ENCODE measurements around the gene ADGRG7. TPM values are rescaled to one million over a fixed set of nuclear protein-coding genes. Genes with fewer than 3 reads are reported as not detected.

Gene ADGRG7
- total RNA-seq, 3 donors from 2014 or later = not detected

GRCh38 chr3:100720426-100720825, 111.0 kb downstream of the ADGRG7 start:
- no peak for TF ChIP-seq POLR2AphosphoS5 (IDR thresholded peaks at IDR 0.05)
- TF ChIP-seq POLR2A (IDR thresholded peaks at IDR 0.05) = no peak
- TF ChIP-seq CTCF (IDR thresholded peaks at IDR 0.05) = no peak
- intact Hi-C loops (cut with DNase I; ENCODE audit: low total_unique reads) = no loop called here
- no peak for DNase-seq (ENCODE audit: low spot score in 2 of 2)
- no peaks in the 10 kb centered on the region for H3K27me3 ChIP-seq
- H3K4me1 ChIP-seq = peaks cover 0 to 7% of the 10 kb centered on the region in 2 donors
- no peaks in the 10 kb centered on the region for H3K36me3 ChIP-seq
- H3K9me3 ChIP-seq = no peaks in the 10 kb centered on the region
- H3K4me3 ChIP-seq = no peak overlapping the region
- no peak overlapping the region for H3K27ac ChIP-seq

GRCh38 chr3:100725935-100726513, 116.6 kb downstream of the ADGRG7 start:
- no peaks in the 10 kb centered on the region for H3K27me3 ChIP-seq
- no peaks in the 10 kb centered on the region for H3K36me3 ChIP-seq
- DNase-seq (ENCODE audit: low spot score in 2 of 2) = no peak
- H3K4me1 ChIP-seq = no peaks in the 10 kb centered on the region
- TF ChIP-seq CTCF (IDR thresholded peaks at IDR 0.05) (no peak), POLR2AphosphoS5 (IDR thresholded peaks at IDR 0.05) (no peak), POLR2A (IDR thresholded peaks at IDR 0.05) (no peak)
- intact Hi-C loops (cut with DNase I; ENCODE audit: low total_unique reads) = no loop called here
- H3K9me3 ChIP-seq = no peaks in the 10 kb centered on the region
- no peak overlapping the region for H3K27ac ChIP-seq
- H3K4me3 ChIP-seq = no peak overlapping the region

GRCh38 chr3:100726706-100727105, 117.3 kb downstream of the ADGRG7 start:
- intact Hi-C loops (cut with DNase I; ENCODE audit: low total_unique reads) = no loop called here
- DNase-seq (ENCODE audit: low spot score in 2 of 2) = no peak
- TF ChIP-seq POLR2A (IDR thresholded peaks at IDR 0.05) (no peak), POLR2AphosphoS5 (IDR thresholded peaks at IDR 0.05) (no peak), CTCF (IDR thresholded peaks at IDR 0.05) (no peak)
- Histone ChIP-seq H3K27ac (no peak overlapping the region), H3K4me1 (no peaks in the 10 kb centered on the region), H3K9me3 (no peaks in the 10 kb centered on the region), H3K27me3 (no peaks in the 10 kb centered on the region), H3K36me3 (no peaks in the 10 kb centered on the region), H3K4me3 (no peak overlapping the region)

GRCh38 chr3:100730524-100730923, 121.1 kb downstream of the ADGRG7 start:
- TF ChIP-seq POLR2A (IDR thresholded peaks at IDR 0.05) = no peak
- TF ChIP-seq POLR2AphosphoS5 (IDR thresholded peaks at IDR 0.05) = no peak
- TF ChIP-seq CTCF (IDR thresholded peaks at IDR 0.05) = no peak
- H3K4me3 ChIP-seq = no peak overlapping the region
- no peaks in the 10 kb centered on the region for H3K36me3 ChIP-seq

GRCh38 chr3:100732435-100732834, 123.0 kb downstream of the ADGRG7 start:
- H3K36me3 ChIP-seq = no peaks in the 10 kb centered on the region
- DNase-seq (ENCODE audit: low spot score in 2 of 2) = no peak
- no peaks in the 10 kb centered on the region for H3K4me1 ChIP-seq
- H3K4me3 ChIP-seq = no peak overlapping the region
- no peaks in the 10 kb centered on the region for H3K9me3 ChIP-seq
- intact Hi-C loops (cut with DNase I; ENCODE audit: low total_unique reads) = no loop called here
- H3K27ac ChIP-seq = no peak overlapping the region
- H3K27me3 ChIP-seq = no peaks in the 10 kb centered on the region
- TF ChIP-seq POLR2AphosphoS5 (IDR thresholded peaks at IDR 0.05) (no peak), POLR2A (IDR thresholded peaks at IDR 0.05) (no peak), CTCF (IDR thresholded peaks at IDR 0.05) (no peak)

More at GRCh38 chr3:100730524-100730923, 121.1 kb downstream of the ADGRG7 start:
- Histone ChIP-seq H3K4me1 (no peaks in the 10 kb centered on the region), H3K9me3 (no peaks in the 10 kb centered on the region), H3K27ac (no peak overlapping the region), H3K27me3 (no peaks in the 10 kb centered on the region)
- no peak for DNase-seq (ENCODE audit: low spot score in 2 of 2)
- intact Hi-C loops (cut with DNase I; ENCODE audit: low total_unique reads) = no loop called here

Measured in breast epithelium (tissue), 4 donors.